22Rv1 (cell line): ENCODE results near the gene RAD51B.
A peak's percentile ranks its signal among the peaks of the same experiment; 100 is the strongest.

Experiments
- H3K27ac ChIP-seq: fragments of 450-650 bp; 2 replicates; pipeline ENCODE4 v1.5.1; 2017
- CTCF ChIP-seq: fragments of 450-650 bp; IDR thresholded peaks from 2 replicates; pipeline ENCODE4 v1.5.1; 2017; ENCODE audit warnings: mild to moderate bottlenecking
- ZFX ChIP-seq: fragments of 450-650 bp; IDR thresholded peaks from 2 replicates; pipeline ENCODE4 v1.6.1; 2017; ENCODE audit warnings: antibody characterized with exemption, borderline replicate concordance

The RAD51B gene

GRCh38 chr14:68527329-68527851 lies 707.8 kb downstream of the RAD51B start:
- peak overlapping the region; percentile 11; the same call in 1 of the 2 replicates for H3K27ac ChIP-seq

GRCh38 chr14:68528040-68528687 lies 708.6 kb downstream of the RAD51B start:
- TF ChIP-seq ZFX = no peak
- 0 out of 2 replicates have a peak overlapping the region, but pooled peaks have one; percentile 11 for H3K27ac ChIP-seq

More at GRCh38 chr14:68527329-68527851, 707.8 kb downstream of the RAD51B start:
- TF ChIP-seq CTCF (no peak), ZFX (no peak)

GRCh38 chr14:68530443-68530842 lies 710.9 kb downstream of the RAD51B start:
- H3K27ac ChIP-seq = no peak overlapping the region
- TF ChIP-seq CTCF (no peak), ZFX (no peak)

- H3K27ac ChIP-seq = no peak overlapping the region
- TF ChIP-seq ZFX = no peak
- TF ChIP-seq CTCF = no peak
Observed at GRCh38 chr14:68532496-68532895, 712.9 kb downstream of the RAD51B start.

- TF ChIP-seq ZFX (no peak), CTCF (no peak)
- no peak overlapping the region for H3K27ac ChIP-seq
Observed at GRCh38 chr14:68534276-68534675, 714.7 kb downstream of the RAD51B start.

- H3K27ac ChIP-seq = no peak overlapping the region
- TF ChIP-seq ZFX (no peak), CTCF (no peak)
Observed at GRCh38 chr14:68535404-68536017, 715.9 kb downstream of the RAD51B start.

GRCh38 chr14:68536018-68536410 lies 716.4 kb downstream of the RAD51B start:
- no peak for TF ChIP-seq ZFX
- no peak for TF ChIP-seq CTCF
- H3K27ac ChIP-seq = no peak overlapping the region
